Karpas-422 (cell line): ENCODE data around the gene STARD10. TPM values are rescaled to one million over a fixed set of nuclear protein-coding genes. Genes with fewer than 3 reads are reported as not detected.

ENCODE experiments used
- DNase-seq: peaks from one replicate; pipeline ENCODE4 v3.0.0-alpha.2; 2015
- H2AFZ ChIP-seq: fragments of 200-600 bp; sonication (generic); 2 replicates; pipeline ENCODE4 v1.6.1; 2014; ENCODE audit warnings: antibody characterized with exemption, low read length, mixed read lengths
- H3K27ac ChIP-seq: fragments of 200-600 bp; sonication (generic); 2 replicates; pipeline ENCODE4 v1.5.1; 2014; ENCODE audit warnings: mild to moderate bottlenecking, low read length, moderate library complexity
- H3K27me3 ChIP-seq: fragments of 200-600 bp; sonication (generic); 2 replicates; pipeline ENCODE4 v1.6.1; 2014; ENCODE audit warnings: low read length, mixed read lengths
- H3K36me3 ChIP-seq: fragments of 200-600 bp; sonication (generic); 2 replicates; pipeline ENCODE4 v1.6.1; 2014; ENCODE audit warnings: low read length, mixed read lengths; ENCODE audit not compliant: insufficient read depth
- H3K4me1 ChIP-seq: fragments of 200-600 bp; sonication (generic); 2 replicates; pipeline ENCODE4 v1.6.1; 2014; ENCODE audit warnings: mild to moderate bottlenecking, low read length, mixed read lengths
- H3K4me2 ChIP-seq: fragments of 200-600 bp; sonication (generic); 2 replicates; pipeline ENCODE4 v1.6.1; 2014; ENCODE audit warnings: low read length, low read depth, mild to moderate bottlenecking; ENCODE audit not compliant: poor library complexity, severe bottlenecking
- H3K4me3 ChIP-seq: fragments of 200-600 bp; sonication (generic); 2 replicates; pipeline ENCODE4 v1.5.1; 2014; ENCODE audit warnings: mild to moderate bottlenecking, antibody characterized with exemption, low read length, mixed read lengths
- H3K79me2 ChIP-seq: fragments of 200-600 bp; sonication (generic); 2 replicates; pipeline ENCODE4 v1.6.1; 2014; ENCODE audit warnings: mild to moderate bottlenecking, low read length, mixed read lengths
- H3K9ac ChIP-seq: fragments of 200-600 bp; sonication (generic); 2 replicates; pipeline ENCODE4 v1.6.0; 2014; ENCODE audit warnings: low read length
- H3K9me2 ChIP-seq: fragments of 200-600 bp; sonication (generic), shearing (Covaris generic); replicated peaks from 2 replicates; pipeline ENCODE4 v1.6.0; 2014; ENCODE audit warnings: mild to moderate bottlenecking, low read length, moderate library complexity; ENCODE audit not compliant: insufficient read depth
- H3K9me3 ChIP-seq: fragments of 300-700, 200-600 bp; sonication (generic); 2 replicates; pipeline ENCODE4 v1.6.1; 2014; ENCODE audit warnings: low read length, mixed read lengths
- H4K20me1 ChIP-seq: fragments of 200-600 bp; sonication (generic); 2 replicates; pipeline ENCODE4 v1.6.1; 2014; ENCODE audit warnings: mild to moderate bottlenecking, antibody characterized with exemption, low read length, low read depth; ENCODE audit not compliant: insufficient read depth
- total RNA-seq: library from RNA; depleted of rRNA; stranded (reverse); fragments of >200 nt; shearing (Covaris generic); gene quantifications from 2 replicates; pipeline ENCODE4 v1.2.3, GENCODE V29; 2014; ENCODE audit warnings: low replicate concordance

STARD10 gene
- total RNA-seq, 1 experiment from 2014 or later, result 4.7 TPM

GRCh38 chr11:72770799-72771198 lies 23.0 kb downstream of the STARD10 start:
- no peaks in the 10 kb centered on the region for H3K36me3 ChIP-seq
- H3K4me2 ChIP-seq, result no peak overlapping the region
- H2AFZ ChIP-seq, result no peak overlapping the region
- no peaks in the 10 kb centered on the region for H3K27me3 ChIP-seq
- no peaks in the 10 kb centered on the region for H3K9me2 ChIP-seq
- H3K9me3 ChIP-seq, result no peaks in the 10 kb centered on the region
- no peaks in the 10 kb centered on the region for H4K20me1 ChIP-seq
- no peaks in the 10 kb centered on the region for H3K79me2 ChIP-seq
- H3K4me3 ChIP-seq, result no peak overlapping the region
- no peak overlapping the region for H3K9ac ChIP-seq
- DNase-seq, result no peak
- H3K4me1 ChIP-seq, result peaks cover 16% of the 10 kb centered on the region
- H3K27ac ChIP-seq, result no peak overlapping the region

GRCh38 chr11:72769680-72770079 lies 24.2 kb downstream of the STARD10 start:
- H3K9me3 ChIP-seq, result no peaks in the 10 kb centered on the region
- H3K4me1 ChIP-seq, result peaks cover 17% of the 10 kb centered on the region
- no peak overlapping the region for H3K4me3 ChIP-seq
- no peaks in the 10 kb centered on the region for H3K9me2 ChIP-seq
- no peak overlapping the region for H2AFZ ChIP-seq
- no peaks in the 10 kb centered on the region for H3K36me3 ChIP-seq
- H3K27me3 ChIP-seq, result no peaks in the 10 kb centered on the region
- no peaks in the 10 kb centered on the region for H4K20me1 ChIP-seq
- H3K4me2 ChIP-seq, result no peak overlapping the region
- H3K27ac ChIP-seq, result no peak overlapping the region
- no peak for DNase-seq
- no peaks in the 10 kb centered on the region for H3K79me2 ChIP-seq
- H3K9ac ChIP-seq, result no peak overlapping the region

GRCh38 chr11:72768581-72768980 lies 25.3 kb downstream of the STARD10 start:
- Histone ChIP-seq H3K4me3 (no peak overlapping the region), H3K9ac (no peak overlapping the region), H4K20me1 (no peaks in the 10 kb centered on the region), H3K4me1 (peaks cover 17% of the 10 kb centered on the region), H3K79me2 (no peaks in the 10 kb centered on the region), H2AFZ (no peak overlapping the region), H3K9me3 (no peaks in the 10 kb centered on the region), H3K4me2 (no peak overlapping the region), H3K36me3 (no peaks in the 10 kb centered on the region), H3K27me3 (no peaks in the 10 kb centered on the region), H3K27ac (no peak overlapping the region), H3K9me2 (no peaks in the 10 kb centered on the region)
- no peak for DNase-seq

- no peak overlapping the region for H2AFZ ChIP-seq
- H3K9me3 ChIP-seq, result no peaks in the 10 kb centered on the region
- peaks cover 17% of the 10 kb centered on the region for H3K4me1 ChIP-seq
- H3K9me2 ChIP-seq, result no peaks in the 10 kb centered on the region
- H4K20me1 ChIP-seq, result no peaks in the 10 kb centered on the region
- no peak overlapping the region for H3K4me3 ChIP-seq
- no peak overlapping the region for H3K4me2 ChIP-seq
- no peak overlapping the region for H3K27ac ChIP-seq
- DNase-seq, result no peak
- H3K36me3 ChIP-seq, result no peaks in the 10 kb centered on the region
- no peak overlapping the region for H3K9ac ChIP-seq
- no peaks in the 10 kb centered on the region for H3K27me3 ChIP-seq
- no peaks in the 10 kb centered on the region for H3K79me2 ChIP-seq
Measured at GRCh38 chr11:72767203-72768062, 26.4 kb downstream of the STARD10 start.

GRCh38 chr11:72766152-72766902 lies 27.5 kb downstream of the STARD10 start:
- no peaks in the 10 kb centered on the region for H3K27me3 ChIP-seq
- H2AFZ ChIP-seq, result no peak overlapping the region
- no peak for DNase-seq
- no peak overlapping the region for H3K4me3 ChIP-seq
- no peak overlapping the region for H3K4me2 ChIP-seq
- no peaks in the 10 kb centered on the region for H3K36me3 ChIP-seq
- no peaks in the 10 kb centered on the region for H3K79me2 ChIP-seq
- H3K27ac ChIP-seq, result no peak overlapping the region
- H3K9me3 ChIP-seq, result no peaks in the 10 kb centered on the region
- H4K20me1 ChIP-seq, result no peaks in the 10 kb centered on the region
- H3K9ac ChIP-seq, result no peak overlapping the region
- H3K9me2 ChIP-seq, result no peaks in the 10 kb centered on the region
- H3K4me1 ChIP-seq, result peaks cover 17% of the 10 kb centered on the region

- Histone ChIP-seq H3K4me2 (no peak overlapping the region), H3K9ac (no peak overlapping the region), H3K9me3 (no peaks in the 10 kb centered on the region), H3K4me1 (peaks cover 12% of the 10 kb centered on the region), H2AFZ (no peak overlapping the region), H3K4me3 (no peak overlapping the region), H3K9me2 (no peaks in the 10 kb centered on the region), H3K79me2 (no peaks in the 10 kb centered on the region), H4K20me1 (no peaks in the 10 kb centered on the region), H3K27ac (no peak overlapping the region), H3K36me3 (no peaks in the 10 kb centered on the region), H3K27me3 (no peaks in the 10 kb centered on the region)
- DNase-seq, result no peak
Measured at GRCh38 chr11:72764503-72764902, 29.3 kb downstream of the STARD10 start.

GRCh38 chr11:72763823-72764222 lies 30.0 kb downstream of the STARD10 start:
- DNase-seq, result no peak
- H3K27ac ChIP-seq, result no peak overlapping the region
- no peak overlapping the region for H3K9ac ChIP-seq
- H3K9me2 ChIP-seq, result no peaks in the 10 kb centered on the region
- no peaks in the 10 kb centered on the region for H4K20me1 ChIP-seq
- H2AFZ ChIP-seq, result no peak overlapping the region
- H3K4me3 ChIP-seq, result no peak overlapping the region
- H3K79me2 ChIP-seq, result no peaks in the 10 kb centered on the region
- no peaks in the 10 kb centered on the region for H3K9me3 ChIP-seq
- H3K4me2 ChIP-seq, result no peak overlapping the region
- H3K4me1 ChIP-seq, result peaks cover 12% of the 10 kb centered on the region
- H3K27me3 ChIP-seq, result no peaks in the 10 kb centered on the region
- no peaks in the 10 kb centered on the region for H3K36me3 ChIP-seq

- H3K27me3 ChIP-seq, result no peaks in the 10 kb centered on the region
- no peaks in the 10 kb centered on the region for H3K36me3 ChIP-seq
- no peak overlapping the region for H3K27ac ChIP-seq
- no peak overlapping the region for H2AFZ ChIP-seq
- no peak overlapping the region for H3K4me2 ChIP-seq
- H3K79me2 ChIP-seq, result no peaks in the 10 kb centered on the region
- H4K20me1 ChIP-seq, result no peaks in the 10 kb centered on the region
- peaks cover 12% of the 10 kb centered on the region for H3K4me1 ChIP-seq
- H3K9ac ChIP-seq, result no peak overlapping the region
- no peaks in the 10 kb centered on the region for H3K9me3 ChIP-seq
- H3K9me2 ChIP-seq, result no peaks in the 10 kb centered on the region
- no peak overlapping the region for H3K4me3 ChIP-seq
- no peak for DNase-seq
Measured at GRCh38 chr11:72762641-72763304, 31.1 kb downstream of the STARD10 start.
